Colonic mucosa (tissue), 4 donors: ENCODE data around the gene BAHD1. TPM values are rescaled to one million over a fixed set of nuclear protein-coding genes. Genes with fewer than 3 reads are reported as not detected.

Source experiments
- DNase-seq: peaks from one replicate; pipeline ENCODE4 v3.0.0-alpha.2; 2020
- H3K27ac ChIP-seq: fragments of 200-600 bp; one replicate; pipeline ENCODE4 v1.8.0; 2021
- H3K27me3 ChIP-seq: fragments of 200-600 bp; one replicate; pipeline ENCODE4 v1.8.0; 2021
- H3K36me3 ChIP-seq: fragments of 200-600 bp; one replicate; pipeline ENCODE4 v1.8.0; 2021
- H3K4me1 ChIP-seq: fragments of 200-600 bp; one replicate; pipeline ENCODE4 v1.8.0; 2021; ENCODE audit warnings: mild to moderate bottlenecking
- H3K4me3 ChIP-seq: fragments of 200-600 bp; one replicate; pipeline ENCODE4 v1.8.0; 2021
- H3K9ac ChIP-seq, 2 donors: one replicate each; pipeline ENCODE4 v1.7.0; 2013; ENCODE audit warnings: control low read depth in 2 of 2, low read depth in 2 of 2, low read length in 2 of 2
- H3K9me3 ChIP-seq: fragments of 200-600 bp; one replicate; pipeline ENCODE4 v1.8.0; 2021
- intact Hi-C: fragments of 100-400 bp; cut with DNase I; formaldehyde crosslinking; loops from one replicate; pipeline ENCODE4 v1.14.1; 2022
- total RNA-seq, 2 donors: library from RNA; stranded (reverse); fragmentation: NEBNext Ultra II Directional in 1 of 2; extraction: Animal tissue kit (Norgen Biotek cat#: 25700) in 1 of 2; gene quantifications; one replicate each; pipeline ENCODE4 v1.2.1, GENCODE V29; 2021
- TF ChIP-seq, protein P1 (sequence below): fragments of 200-600 bp; IDR thresholded peaks from one replicate; pipeline ENCODE4 v1.8.0; 2022; ENCODE audit warnings: antibody characterized with exemption, mild to moderate bottlenecking
- donor health status: healthy.
- donor health status: DM: no; HTN: no; CAD: no.
- donor health status: DM: no; HTN: no; CAD: no.

The BAHD1 gene
- total RNA-seq, 2 donors from 2014 or later: 25.3 to 26.3 TPM

DNA sequence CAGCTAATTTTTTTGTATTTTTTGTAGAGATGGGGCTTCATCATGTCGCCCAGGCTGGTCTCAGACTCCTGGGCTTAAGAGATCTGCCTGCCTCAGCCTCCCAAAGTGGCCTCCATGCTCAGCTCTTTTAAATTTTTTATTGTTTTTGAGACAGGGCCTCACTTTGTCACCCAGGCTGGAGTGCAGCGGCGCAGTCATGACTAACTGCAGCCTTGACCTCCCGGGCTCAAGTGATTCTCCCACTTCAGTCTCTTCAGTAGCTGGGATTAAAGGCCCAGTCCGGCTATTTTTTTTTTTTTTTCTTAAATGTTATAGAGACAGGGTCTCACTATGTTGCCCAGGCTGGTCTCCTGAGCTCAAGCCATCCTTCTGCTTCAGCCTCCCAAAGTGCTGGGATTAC lies 15.1 kb upstream of the BAHD1 start:
- Histone ChIP-seq H3K27me3 (no peaks in the 10 kb centered on the region), H3K27ac (no peak overlapping the region), H3K36me3 (no peaks in the 10 kb centered on the region), H3K9ac (no peak overlapping the region), H3K4me1 (no peaks in the 10 kb centered on the region), H3K4me3 (no peak overlapping the region), H3K9me3 (no peaks in the 10 kb centered on the region)
- TF ChIP-seq, protein P1, sequence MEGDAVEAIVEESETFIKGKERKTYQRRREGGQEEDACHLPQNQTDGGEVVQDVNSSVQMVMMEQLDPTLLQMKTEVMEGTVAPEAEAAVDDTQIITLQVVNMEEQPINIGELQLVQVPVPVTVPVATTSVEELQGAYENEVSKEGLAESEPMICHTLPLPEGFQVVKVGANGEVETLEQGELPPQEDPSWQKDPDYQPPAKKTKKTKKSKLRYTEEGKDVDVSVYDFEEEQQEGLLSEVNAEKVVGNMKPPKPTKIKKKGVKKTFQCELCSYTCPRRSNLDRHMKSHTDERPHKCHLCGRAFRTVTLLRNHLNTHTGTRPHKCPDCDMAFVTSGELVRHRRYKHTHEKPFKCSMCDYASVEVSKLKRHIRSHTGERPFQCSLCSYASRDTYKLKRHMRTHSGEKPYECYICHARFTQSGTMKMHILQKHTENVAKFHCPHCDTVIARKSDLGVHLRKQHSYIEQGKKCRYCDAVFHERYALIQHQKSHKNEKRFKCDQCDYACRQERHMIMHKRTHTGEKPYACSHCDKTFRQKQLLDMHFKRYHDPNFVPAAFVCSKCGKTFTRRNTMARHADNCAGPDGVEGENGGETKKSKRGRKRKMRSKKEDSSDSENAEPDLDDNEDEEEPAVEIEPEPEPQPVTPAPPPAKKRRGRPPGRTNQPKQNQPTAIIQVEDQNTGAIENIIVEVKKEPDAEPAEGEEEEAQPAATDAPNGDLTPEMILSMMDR: no peak
- no peak for DNase-seq
- intact Hi-C loops: no loop called here

DNA sequence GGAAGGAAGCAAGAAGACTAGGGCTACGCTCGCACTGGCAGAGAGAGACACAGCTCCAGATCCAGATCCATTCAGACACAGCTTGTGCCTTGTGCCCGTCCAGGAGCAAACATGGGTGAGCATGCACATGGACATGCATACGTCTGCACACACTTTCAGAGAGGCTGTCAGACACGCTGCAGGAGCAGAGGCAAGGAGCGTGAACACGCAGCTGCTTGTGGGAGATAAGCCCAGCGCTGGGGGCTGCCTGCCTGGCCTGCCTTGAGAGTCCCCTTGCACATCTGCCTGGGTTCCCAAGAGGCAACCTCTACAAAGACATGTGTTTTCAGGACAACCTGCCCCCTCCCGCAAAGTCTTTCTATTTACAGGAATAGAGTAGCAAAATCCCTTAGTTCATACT lies 13.6 kb upstream of the BAHD1 start:
- intact Hi-C loops: no loop called here
- no peaks in the 10 kb centered on the region for H3K4me1 ChIP-seq
- no peak overlapping the region for H3K9ac ChIP-seq
- no peak overlapping the region for H3K4me3 ChIP-seq
- no peaks in the 10 kb centered on the region for H3K36me3 ChIP-seq
- TF ChIP-seq, protein P1: no peak
- no peaks in the 10 kb centered on the region for H3K27me3 ChIP-seq
- no peaks in the 10 kb centered on the region for H3K9me3 ChIP-seq
- H3K27ac ChIP-seq: no peak overlapping the region
- no peak for DNase-seq

DNA sequence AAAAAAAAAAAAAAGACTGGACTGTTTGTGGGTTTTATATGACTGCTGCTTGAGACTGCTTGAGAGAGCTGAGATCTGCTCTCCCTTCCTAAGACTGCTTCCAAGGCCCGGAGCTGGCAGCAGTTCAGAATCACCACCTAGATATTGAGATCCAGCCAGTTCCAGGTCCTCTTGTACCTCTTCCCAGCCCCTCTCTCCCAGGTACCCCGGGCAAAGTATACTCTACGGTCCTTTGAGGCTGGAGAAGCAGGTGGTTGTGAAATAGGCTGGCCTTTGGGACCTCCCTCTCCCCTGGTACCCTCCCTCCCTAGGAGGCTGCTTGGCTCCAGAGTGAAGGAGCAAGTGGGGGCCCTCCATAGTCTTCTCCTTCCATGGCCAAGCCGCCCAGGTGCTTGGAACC lies 12.6 kb upstream of the BAHD1 start:
- Histone ChIP-seq H3K27me3 (no peaks in the 10 kb centered on the region), H3K4me3 (no peak overlapping the region), H3K4me1 (no peaks in the 10 kb centered on the region), H3K27ac (no peak overlapping the region), H3K9ac (no peak overlapping the region), H3K36me3 (no peaks in the 10 kb centered on the region), H3K9me3 (no peaks in the 10 kb centered on the region)
- intact Hi-C loops: no loop called here
- DNase-seq: no peak
- TF ChIP-seq, protein P1: no peak

- Histone ChIP-seq H3K9me3 (no peaks in the 10 kb centered on the region), H3K36me3 (no peaks in the 10 kb centered on the region), H3K27ac (no peak overlapping the region), H3K9ac (no peak overlapping the region), H3K4me1 (no peaks in the 10 kb centered on the region), H3K27me3 (no peaks in the 10 kb centered on the region), H3K4me3 (no peak overlapping the region)
- no peak for DNase-seq
- TF ChIP-seq, protein P1: no peak
- intact Hi-C loops: no loop called here
These were observed 11.6 kb upstream of the BAHD1 start for GRCh38 chr15:40429068-40429710.

GRCh38 chr15:40430271-40430805 lies 10.4 kb upstream of the BAHD1 start:
- no peak overlapping the region for H3K9ac ChIP-seq
- no peaks in the 10 kb centered on the region for H3K36me3 ChIP-seq
- no peak overlapping the region for H3K27ac ChIP-seq
- TF ChIP-seq, protein P1: no peak
- no peaks in the 10 kb centered on the region for H3K4me1 ChIP-seq
- no peaks in the 10 kb centered on the region for H3K27me3 ChIP-seq
- no peak overlapping the region for H3K4me3 ChIP-seq
- DNase-seq: peak; percentile 80
- intact Hi-C loops: no loop called here
- no peaks in the 10 kb centered on the region for H3K9me3 ChIP-seq
